Stimulated activated CD4-positive, alpha-beta T cell treated with anti-CD3 and anti-CD28 coated beads, Interleukin-1b, Interleukin-23, amount 100 ng/mL, for 48 hours (primary cell): ENCODE results near the gene SPCS2.
"Not testable (repeated sequence)": the region's sequence is repeated elsewhere in the genome, so short reads cannot be mapped to it uniquely, and the experiment has no call there.

Experiments
- DNase-seq: peaks from one replicate; pipeline ENCODE4 v3.0.0-alpha.2; 2020

The SPCS2 gene

GRCh38 chr11:74950374-74950969, 1.4 kb downstream of the SPCS2 start:
- DNase-seq = no peak

GRCh38 chr11:74951226-74951625, 2.2 kb downstream of the SPCS2 start:
- DNase-seq = no peak

DNA sequence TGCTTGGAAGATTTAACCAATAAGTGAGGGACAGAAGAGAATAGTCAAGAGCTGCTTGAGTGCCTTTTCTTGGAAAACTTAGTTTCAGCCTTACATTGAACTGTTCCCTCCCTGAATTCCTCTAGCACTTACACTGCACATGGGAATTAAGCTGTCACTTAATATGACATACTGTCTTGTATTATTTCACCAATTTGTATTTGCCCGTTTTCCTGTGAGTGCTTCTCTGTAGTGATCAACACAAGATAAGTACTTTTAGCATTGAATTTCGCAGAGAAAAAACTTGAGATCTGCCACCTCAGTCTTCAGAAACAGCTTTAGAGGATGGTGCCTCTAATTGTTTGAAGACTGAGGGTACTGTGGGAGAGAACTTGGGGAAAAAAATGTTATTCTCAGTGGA, 3.7 kb downstream of the SPCS2 start:
- no peak for DNase-seq

DNA sequence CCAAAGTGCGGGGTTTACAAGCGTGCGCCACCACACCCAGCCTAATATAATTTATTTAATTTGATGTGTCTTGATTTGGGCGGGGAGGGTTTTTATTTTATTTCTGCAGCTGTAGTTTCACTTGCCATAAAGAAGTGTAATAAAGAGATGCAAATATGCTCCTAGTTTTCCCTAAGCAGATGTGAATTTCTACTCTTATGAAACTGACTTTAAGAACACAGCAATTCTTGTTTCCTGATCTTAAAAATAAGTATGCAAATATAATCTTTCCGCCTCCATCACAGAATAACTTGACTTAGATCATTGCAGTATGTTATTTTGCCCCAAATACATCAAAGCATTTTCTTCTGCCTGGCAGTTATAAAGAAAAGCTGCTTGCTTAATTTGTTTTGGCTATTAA, 4.4 kb downstream of the SPCS2 start:
- DNase-seq = no peak

GRCh38 chr11:74954199-74954598, 5.1 kb downstream of the SPCS2 start:
- DNase-seq = no peak

DNA sequence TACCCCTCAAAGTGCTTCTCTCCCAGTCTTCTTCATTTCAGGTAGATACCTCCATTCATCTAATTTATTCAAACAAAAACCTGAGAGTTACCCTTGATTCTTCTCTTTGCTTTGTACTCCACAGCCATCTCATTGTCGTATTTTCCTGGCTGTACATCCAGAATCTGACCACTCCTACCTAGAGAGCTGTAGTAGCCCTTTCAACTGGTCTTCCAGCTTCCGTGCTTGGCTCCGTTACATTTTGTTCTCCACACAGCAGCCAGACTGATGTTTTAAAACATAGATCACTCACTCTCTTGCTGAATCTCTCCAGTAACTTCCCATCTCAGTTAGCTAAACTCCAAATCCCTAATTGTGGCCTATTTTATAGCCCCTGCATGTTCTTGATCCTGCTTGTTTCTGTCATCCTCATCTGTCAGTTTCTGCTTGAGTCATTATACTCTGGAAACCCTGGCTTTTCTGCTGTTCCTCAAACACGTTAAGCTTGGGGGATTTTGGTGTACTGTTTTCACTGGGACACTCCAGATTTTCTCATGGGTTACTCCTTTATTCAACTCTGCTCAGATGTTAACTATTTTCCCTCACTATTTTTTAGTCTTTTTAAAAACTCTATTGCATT, 7.4 kb downstream of the SPCS2 start:
- no peak for DNase-seq

DNA sequence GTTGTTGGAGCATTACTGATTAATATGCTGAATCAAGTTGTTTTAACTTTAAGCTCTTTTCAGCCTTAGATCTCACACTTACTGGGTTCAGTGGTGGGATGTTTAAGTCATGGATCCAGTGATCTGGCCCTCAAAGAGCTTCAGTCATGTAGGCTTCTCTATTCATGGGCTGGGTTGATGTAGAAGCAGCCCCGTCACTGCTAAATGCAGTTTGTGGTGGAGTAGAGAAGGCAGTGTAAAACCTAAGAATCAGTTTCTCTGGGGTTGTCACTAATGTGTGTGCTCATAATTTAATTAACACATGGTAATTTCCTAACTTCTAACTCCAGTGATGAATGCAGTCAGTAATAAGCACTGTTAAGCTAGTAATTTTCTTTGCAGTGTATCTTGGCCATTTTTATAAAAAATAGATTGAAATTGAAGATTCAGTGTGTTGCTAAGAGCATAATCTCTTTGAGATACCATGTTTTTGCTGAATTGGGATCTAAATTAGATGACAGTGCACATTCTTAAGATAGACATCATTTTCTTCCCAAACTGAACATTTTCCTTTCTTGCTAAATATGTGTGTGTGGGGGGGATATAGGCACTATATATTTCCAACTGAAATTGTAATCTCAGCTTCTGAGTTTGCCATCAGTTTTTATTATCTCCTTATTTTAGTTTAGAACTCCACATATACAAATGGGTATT, 9.0 kb downstream of the SPCS2 start:
- DNase-seq = no peak

DNA sequence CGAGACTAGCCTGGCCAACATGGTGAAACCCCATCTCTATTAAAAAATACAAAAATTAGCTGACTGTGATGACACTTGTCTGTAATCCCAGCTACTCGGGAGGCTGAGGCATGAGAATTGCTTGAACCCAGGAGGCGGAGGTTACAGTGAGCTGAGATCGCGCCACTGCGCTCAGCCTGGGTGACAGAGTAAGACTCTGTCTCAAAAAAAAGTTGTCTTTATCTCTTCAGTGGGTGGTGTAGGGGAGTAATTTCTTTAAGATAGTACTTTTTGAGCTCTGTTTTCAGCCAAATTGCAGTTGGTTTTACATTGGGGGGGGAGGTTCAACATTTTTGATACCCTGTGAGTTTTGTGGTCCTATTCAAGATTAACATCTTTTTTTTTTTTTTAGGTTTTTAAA, 11.1 kb downstream of the SPCS2 start:
- not testable (repeated sequence) for DNase-seq

DNA sequence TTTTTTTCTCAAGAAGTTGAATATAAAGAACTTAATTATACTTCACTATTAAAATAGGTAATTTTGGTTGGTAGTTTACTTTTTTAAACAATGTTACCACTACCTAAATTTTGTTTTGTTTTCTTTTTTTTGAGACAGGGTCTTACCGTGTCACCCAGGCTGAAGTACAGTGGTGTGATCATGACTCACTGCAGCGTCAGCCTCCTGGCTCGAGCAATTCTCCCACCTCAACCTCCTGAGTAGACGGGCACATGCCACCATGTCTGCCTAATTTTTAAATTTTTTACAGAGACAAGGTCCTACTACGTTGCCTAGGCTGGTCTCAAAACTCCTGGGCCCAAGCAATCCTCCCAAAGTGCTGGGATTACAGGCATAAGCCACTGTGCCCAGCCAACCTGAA, 17.6 kb downstream of the SPCS2 start:
- DNase-seq = no peak

GRCh38 chr11:74970852-74971395, 21.9 kb downstream of the SPCS2 start:
- no peak for DNase-seq

- DNase-seq = no peak
Measured at GRCh38 chr11:74971424-74971823, 22.4 kb downstream of the SPCS2 start.

GRCh38 chr11:74978041-74978440, 29.0 kb downstream of the SPCS2 start:
- DNase-seq = no peak

GRCh38 chr11:74980634-74981033, 31.6 kb downstream of the SPCS2 start:
- DNase-seq = no peak

DNA sequence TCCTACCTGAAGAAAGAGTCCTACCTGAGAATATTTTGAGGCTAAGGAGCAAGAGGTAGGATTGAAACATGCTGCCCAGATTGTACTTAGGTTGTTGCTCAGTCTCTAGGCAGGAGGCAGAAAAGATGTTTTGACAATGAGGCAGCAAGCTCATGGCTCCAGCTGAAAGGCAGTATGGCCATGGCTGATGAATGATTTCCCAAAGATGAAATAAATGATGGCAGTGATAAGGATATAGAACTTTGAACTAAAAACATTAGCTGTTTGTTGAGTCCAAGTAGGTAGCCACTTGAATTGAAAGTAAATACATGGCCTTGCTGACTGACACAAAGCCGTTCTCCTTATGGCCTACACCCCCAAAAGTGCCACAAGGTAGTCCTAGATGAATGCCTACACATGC, 32.8 kb downstream of the SPCS2 start:
- DNase-seq = no peak

DNA sequence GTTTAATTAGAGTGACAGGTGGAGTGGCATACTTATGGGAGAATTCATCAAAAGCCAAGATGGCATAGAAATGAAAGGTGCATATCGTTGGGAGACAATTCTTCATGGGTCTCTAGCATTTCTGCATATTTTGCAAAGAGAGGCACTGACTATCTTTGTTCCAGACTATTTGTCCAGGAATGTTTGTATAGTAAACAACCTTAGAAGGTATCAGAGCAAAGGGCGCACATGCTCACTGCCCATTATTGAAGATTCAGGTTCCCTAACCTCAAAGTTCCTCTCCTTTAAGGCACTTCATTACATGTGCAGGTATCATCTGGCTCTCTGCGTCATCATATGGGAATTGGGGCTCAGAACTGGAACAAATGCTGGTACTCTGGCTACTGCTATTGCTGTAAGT, 35.0 kb downstream of the SPCS2 start:
- DNase-seq = no peak

GRCh38 chr11:74984730-74985129, 35.7 kb downstream of the SPCS2 start:
- DNase-seq = no peak

DNA sequence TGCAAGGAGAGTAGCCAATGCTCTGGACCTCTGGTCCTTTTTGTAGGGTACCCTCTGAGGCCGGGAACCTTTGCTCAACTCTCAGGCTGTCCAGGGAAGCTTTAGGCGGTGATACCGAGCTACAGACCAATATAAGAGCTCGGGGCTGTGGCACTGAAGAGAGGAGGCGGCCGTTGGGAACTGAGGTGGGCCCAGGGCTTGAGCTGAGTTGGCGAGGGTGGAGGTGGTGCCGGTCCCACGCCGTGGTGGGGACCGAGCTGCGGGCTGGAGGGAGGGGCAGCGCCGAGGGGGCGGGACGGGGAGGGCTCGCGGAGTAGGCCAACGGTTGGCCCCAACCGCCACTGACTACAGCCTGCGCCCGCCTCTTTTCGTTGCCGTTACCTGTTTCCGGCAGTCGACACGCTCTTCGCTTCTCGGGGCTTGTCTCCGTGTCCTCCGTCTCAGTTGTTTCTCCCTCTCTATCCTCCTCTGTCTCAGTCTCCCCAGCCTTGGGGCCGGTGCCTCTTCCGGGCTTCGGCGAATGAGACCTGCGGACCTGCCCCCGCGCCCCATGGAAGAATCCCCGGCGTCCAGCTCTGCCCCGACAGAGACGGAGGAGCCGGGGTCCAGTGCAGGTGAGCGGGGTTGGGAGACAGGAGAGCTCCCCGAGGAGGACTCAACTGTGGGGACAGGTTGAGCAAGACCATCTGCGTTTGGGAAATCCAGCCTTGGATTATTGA, 39.6 kb downstream of the SPCS2 start, which contains the start of gene NEU3:
TSS of gene NEU3 (plus strand) at position 393 of the 719 bp plus-strand sequence. CDS start at position 521, 128 bp downstream.
- DNase-seq = peak; percentile 84

DNA sequence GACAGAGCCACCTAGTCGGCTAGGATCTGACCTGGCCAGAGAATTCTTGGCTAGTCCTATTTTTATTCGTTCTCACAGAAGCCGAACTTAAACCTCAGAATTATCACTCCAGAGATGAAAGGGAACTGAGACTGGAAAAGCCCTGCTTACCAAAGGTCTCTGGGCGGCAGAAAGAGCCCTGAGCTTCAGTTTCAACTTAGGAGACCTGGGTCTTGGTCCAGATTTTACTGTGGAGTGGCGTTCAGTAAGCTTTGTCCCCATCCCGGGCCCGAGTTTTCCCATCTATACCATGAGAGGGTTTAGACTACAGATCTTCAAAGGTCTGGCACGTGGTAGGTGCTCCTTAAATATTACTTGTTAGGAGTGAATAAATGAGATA, 40.2 kb downstream of the SPCS2 start:
- DNase-seq = no peak

DNA sequence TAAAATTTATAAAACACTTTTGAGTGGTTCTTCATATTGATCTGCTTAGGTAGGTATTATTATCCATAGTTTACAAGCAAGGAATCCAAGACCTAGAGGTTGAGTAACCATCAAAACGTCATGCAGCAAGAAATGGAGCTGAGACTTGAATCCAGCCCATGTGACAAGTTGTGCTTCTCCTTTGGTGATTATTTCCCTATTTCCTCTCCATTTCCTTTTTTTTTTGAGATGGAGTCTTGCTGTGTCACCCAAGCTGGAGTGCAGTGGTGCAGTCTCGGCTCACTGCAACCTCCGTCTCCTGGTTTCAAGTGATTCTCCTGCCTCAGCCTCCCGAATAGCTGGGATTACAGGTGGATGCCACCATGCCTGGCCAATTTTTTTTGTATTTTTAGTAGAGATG, 41.1 kb downstream of the SPCS2 start:
- DNase-seq = not testable (repeated sequence)

DNA sequence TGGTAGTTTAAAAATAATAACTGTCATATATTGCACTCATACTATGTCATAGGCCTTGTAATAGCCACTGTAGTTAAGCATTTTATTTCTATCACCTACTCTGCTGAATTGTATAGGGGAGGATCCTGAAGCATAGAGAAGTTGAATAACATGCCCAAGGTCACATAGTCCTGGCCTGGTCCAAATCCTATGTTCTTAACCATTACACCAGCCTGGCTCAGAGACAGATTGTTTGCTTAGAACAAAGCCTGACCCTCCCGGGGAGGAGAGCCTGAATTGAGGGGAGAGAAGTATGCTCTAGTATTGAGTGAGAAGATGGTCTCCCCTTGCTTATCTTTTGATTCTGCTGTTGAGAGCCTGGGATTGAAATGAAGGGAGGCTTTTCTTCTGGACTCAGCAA, 41.9 kb downstream of the SPCS2 start:
- no peak for DNase-seq

DNA sequence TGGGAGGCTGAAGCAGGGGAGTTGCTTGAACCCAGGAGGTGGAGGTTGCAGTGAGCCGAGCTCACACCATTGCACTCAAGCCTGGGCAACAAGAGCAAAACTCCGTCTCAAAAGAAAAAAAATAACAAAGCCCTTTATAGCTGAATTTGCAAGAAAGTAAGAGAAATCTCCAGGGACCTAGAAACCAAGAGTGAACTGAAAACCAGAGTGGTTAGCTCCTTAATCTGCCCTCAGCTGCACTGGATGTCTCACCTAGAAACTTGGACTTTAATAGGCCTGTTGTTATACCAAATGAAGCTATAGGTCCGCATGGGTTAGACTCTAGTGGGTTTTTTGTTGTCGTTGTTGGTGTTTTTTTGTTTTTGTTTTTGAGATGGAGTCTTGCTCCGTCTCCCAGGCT, 43.8 kb downstream of the SPCS2 start:
- no peak for DNase-seq

- DNase-seq = no peak
Measured at GRCh38 chr11:75000975-75001354, 51.9 kb downstream of the SPCS2 start.

DNA sequence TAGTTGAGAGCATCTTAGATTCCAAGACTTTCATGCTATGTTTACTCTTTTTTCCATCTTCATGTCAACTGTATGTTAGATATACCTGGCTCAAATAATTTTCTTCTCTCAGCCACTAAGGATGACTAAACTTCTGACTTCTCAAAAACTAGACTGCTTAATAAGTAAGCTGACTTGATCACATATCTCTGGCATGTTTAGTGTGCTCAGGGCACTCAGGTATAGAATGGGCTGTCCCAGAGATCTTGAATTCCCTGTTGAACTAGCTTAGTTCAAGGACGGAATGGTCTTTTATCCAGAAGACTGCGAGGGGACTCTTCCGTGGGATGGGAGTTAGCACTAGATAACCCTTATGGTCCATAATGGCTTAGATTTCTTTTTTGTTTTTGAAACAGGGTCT, 52.6 kb downstream of the SPCS2 start:
- no peak for DNase-seq

DNA sequence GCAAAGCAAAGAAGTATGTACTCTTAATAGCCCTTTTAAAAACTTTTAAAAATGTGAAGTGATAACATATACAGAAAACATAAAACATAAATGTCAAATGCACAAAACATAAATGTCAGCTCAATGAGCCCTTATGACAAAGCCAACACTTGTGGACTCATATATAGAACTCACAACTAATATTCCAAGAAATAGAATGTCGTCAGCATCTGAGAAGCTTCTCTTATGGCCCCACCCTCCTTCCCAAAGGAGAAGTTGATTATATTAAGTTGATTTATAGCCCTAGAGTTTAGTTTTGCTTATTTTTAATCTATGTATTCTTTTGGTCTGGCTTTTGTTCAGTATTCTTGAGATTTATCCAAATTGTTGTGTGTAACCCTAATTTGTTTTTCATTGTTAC, 53.5 kb downstream of the SPCS2 start:
- no peak for DNase-seq
